Caco-2 (cell line): ENCODE measurements around the gene ZNF165. TPM values are rescaled to one million over a fixed set of nuclear protein-coding genes. Genes with fewer than 3 reads are reported as not detected.
"Not testable (repeated sequence)": the region's sequence is repeated elsewhere in the genome, so short reads cannot be mapped to it uniquely, and the experiment has no call there.

Source experiments
- BruUV-seq: library from RNA; stranded (reverse); fragments of 400-500 nt; replicated peaks from 2 replicates; lab custom pipeline; 2021; lab: Mats Ljungman, UMichigan
- CTCF ChIA-PET: fragments of 300-600 bp; sonication (Branson Sonifier 250); formaldehyde crosslinking; loops from one replicate; lab custom pipeline; 2022; ENCODE audit warnings: antibody characterized with exemption; lab: Charles Lee
- POLR2A ChIA-PET: fragments of 300-600 bp; sonication (Branson Sonifier 250); formaldehyde crosslinking; loops from one replicate; lab custom pipeline; 2022; ENCODE audit warnings: antibody characterized with exemption; lab: Charles Lee
- DNase-seq, 2 experiments: peaks; one replicate each; pipeline versions ENCODE4 v3.0.0 to v3.0.0-alpha.2; 2020 to 2022
- H3K27me3 ChIP-seq: replicated peaks from 2 replicates; pipeline ENCODE4 v1.6.0; 2011; ENCODE audit warnings: low read length; ENCODE audit not compliant: control insufficient read depth, insufficient read depth
- H3K36me3 ChIP-seq: 2 replicates; pipeline ENCODE4 v1.5.1; 2011; ENCODE audit warnings: low read length; ENCODE audit not compliant: control insufficient read depth, insufficient read depth
- H3K4me1 ChIP-seq: fragments of 250-450 bp; sonication (Bioruptor Pico); 2 replicates; pipeline ENCODE4 v1.5.1; 2020; ENCODE audit warnings: mild to moderate bottlenecking
- H3K4me3 ChIP-seq: 2 replicates; pipeline ENCODE4 v1.5.1; 2011; ENCODE audit warnings: low read depth, mild to moderate bottlenecking, control low read depth, low read length
- H3K9me3 ChIP-seq: fragments of 250-450 bp; sonication (Bioruptor Pico); 2 replicates; pipeline ENCODE4 v1.5.1; 2020; ENCODE audit warnings: mild to moderate bottlenecking, moderate library complexity
- H3K27ac Mint-ChIP-seq: one replicate; pipeline ENCODE4 v1.8.0; 2022; ENCODE audit warnings: mixed read lengths; ENCODE audit not compliant: unreplicated experiment
- H3K27me3 Mint-ChIP-seq: one replicate; pipeline ENCODE4 v1.8.0; 2022; ENCODE audit warnings: mixed read lengths; ENCODE audit not compliant: insufficient read depth, unreplicated experiment
- H3K36me3 Mint-ChIP-seq: one replicate; pipeline ENCODE4 v1.8.0; 2022; ENCODE audit warnings: mild to moderate bottlenecking, mixed read lengths; ENCODE audit not compliant: insufficient read depth, unreplicated experiment
- H3K4me1 Mint-ChIP-seq: one replicate; pipeline ENCODE4 v1.8.0; 2022; ENCODE audit warnings: low read depth, mixed read lengths; ENCODE audit not compliant: unreplicated experiment
- H3K4me3 Mint-ChIP-seq: one replicate; pipeline ENCODE4 v1.8.0; 2022; ENCODE audit warnings: mild to moderate bottlenecking, moderate library complexity, mixed read lengths; ENCODE audit not compliant: unreplicated experiment
- H3K9me3 Mint-ChIP-seq: one replicate; pipeline ENCODE4 v1.8.0; 2022; ENCODE audit warnings: mixed read lengths; ENCODE audit not compliant: unreplicated experiment
- CTCF ChIP-seq, 2 experiments: fragments of 200-600 bp in 1 of 2; IDR thresholded peaks; 1 replicate in 1 of 2; 2 replicates in 1 of 2; pipeline versions ENCODE4 v1.5.1 to v1.8.0; 2011 to 2022; ENCODE audit warnings: antibody characterized with exemption in 1 of 2, control low read depth in 1 of 2, inconsistent platforms in 1 of 2, low read depth in 1 of 2, low read length in 1 of 2, mild to moderate bottlenecking in 1 of 2, moderate library complexity in 1 of 2; ENCODE audit not compliant: insufficient read depth in 1 of 2, severe bottlenecking in 1 of 2, unreplicated experiment in 1 of 2
- intact Hi-C: fragments of 100-400 bp; cut with micrococcal nuclease; formaldehyde crosslinking; loops from one replicate; pipeline ENCODE4 v1.10.0; 2022; ENCODE audit not compliant: unreplicated experiment
- total RNA-seq: library from RNA; stranded (reverse); gene quantifications from 2 replicates; pipeline ENCODE4 v1.2.3, GENCODE V29; 2022

Gene ZNF165
- total RNA-seq, 1 experiment from 2014 or later, result 9.2 TPM

DNA sequence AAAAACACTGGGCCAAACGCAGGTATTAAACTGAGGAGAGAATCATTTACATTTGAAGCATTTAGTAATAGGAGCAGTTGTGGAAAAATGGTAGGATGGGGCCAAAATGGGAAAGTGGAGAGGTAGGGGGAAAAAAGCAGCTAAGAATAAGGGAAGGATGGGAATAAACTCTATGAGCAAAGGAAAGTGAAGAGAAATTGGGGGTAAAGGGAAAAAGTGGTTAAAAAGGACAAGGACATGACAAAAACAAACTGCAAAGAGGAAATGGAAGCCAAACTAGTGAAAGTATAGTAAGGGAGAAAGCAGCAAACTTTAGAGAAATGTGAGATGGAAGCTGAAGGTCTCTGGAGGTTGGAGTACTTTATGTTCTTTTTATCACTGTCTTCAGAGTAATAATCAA is 37.8 kb downstream of the ZNF165 start:
- Mint-ChIP-seq H3K9me3 (no peaks in the 10 kb centered on the region), H3K27me3 (no peaks in the 10 kb centered on the region), H3K27ac (no peak overlapping the region), H3K36me3 (no peaks in the 10 kb centered on the region), H3K4me1 (peaks cover 2% of the 10 kb centered on the region), H3K4me3 (no peak overlapping the region)
- no peak for DNase-seq
- POLR2A ChIA-PET, result no interaction called here
- CTCF ChIA-PET, result no interaction called here
- no peaks in the 10 kb centered on the region for H3K36me3 ChIP-seq
- H3K4me1 ChIP-seq, result no peaks in the 10 kb centered on the region
- no peak for TF ChIP-seq CTCF (IDR thresholded peaks at IDR 0.05; ENCODE audit: insufficient read depth in 1 of 2, low read depth in 1 of 2, low read length in 1 of 2, severe bottlenecking in 1 of 2, unreplicated experiment in 1 of 2)
- no peaks in the 10 kb centered on the region for H3K9me3 ChIP-seq
- no peaks in the 10 kb centered on the region for H3K27me3 ChIP-seq
- BruUV-seq, result no TSS peak
- no peak overlapping the region for H3K4me3 ChIP-seq
- intact Hi-C loops, result no loop called here

- intact Hi-C loops, result no loop called here
- H3K36me3 ChIP-seq, result no peaks in the 10 kb centered on the region
- no peak overlapping the region for H3K4me3 Mint-ChIP-seq
- H3K9me3 Mint-ChIP-seq, result no peaks in the 10 kb centered on the region
- H3K4me1 ChIP-seq, result no peaks in the 10 kb centered on the region
- H3K4me1 Mint-ChIP-seq, result peaks cover 16% of the 10 kb centered on the region
- no peaks in the 10 kb centered on the region for H3K9me3 ChIP-seq
- no peak overlapping the region for H3K27ac Mint-ChIP-seq
- no peak overlapping the region for H3K4me3 ChIP-seq
- ChIA-PET CTCF (no interaction called here), POLR2A (no interaction called here)
- no TSS peak for BruUV-seq
- no peak for TF ChIP-seq CTCF (IDR thresholded peaks at IDR 0.05; ENCODE audit: insufficient read depth in 1 of 2, low read depth in 1 of 2, low read length in 1 of 2, severe bottlenecking in 1 of 2, unreplicated experiment in 1 of 2)
- no peaks in the 10 kb centered on the region for H3K27me3 Mint-ChIP-seq
- no peaks in the 10 kb centered on the region for H3K36me3 Mint-ChIP-seq
- DNase-seq, result no peak
- H3K27me3 ChIP-seq, result no peaks in the 10 kb centered on the region
Observed at GRCh38 chr6:28121876-28122275, 41.5 kb downstream of the ZNF165 start.

DNA sequence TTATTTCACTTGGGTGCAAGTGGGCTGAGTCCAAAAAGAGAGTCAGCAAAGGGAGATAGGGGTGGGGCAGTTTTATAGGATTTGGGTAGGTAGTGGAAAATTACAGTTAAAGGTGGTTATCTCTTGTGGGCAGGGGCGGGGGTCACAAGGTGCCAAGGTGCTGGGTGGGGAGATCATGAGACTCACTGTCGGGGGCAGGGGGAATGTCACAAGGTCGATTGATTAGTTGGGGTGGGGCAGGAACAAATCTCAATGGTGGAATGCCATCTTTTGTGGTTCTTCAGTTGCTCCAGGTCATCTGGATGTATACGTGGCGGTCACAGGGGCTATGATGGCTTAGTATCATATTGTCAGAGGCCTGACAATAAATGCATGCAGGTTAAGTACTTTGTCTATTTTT is 41.9 kb downstream of the ZNF165 start:
- H3K27me3 ChIP-seq, H3K27ac Mint-ChIP-seq, H3K4me3 Mint-ChIP-seq, H3K36me3 Mint-ChIP-seq, intact Hi-C loops, H3K4me3 ChIP-seq, DNase-seq, H3K4me1 ChIP-seq, H3K9me3 ChIP-seq, H3K27me3 Mint-ChIP-seq, BruUV-seq, H3K9me3 Mint-ChIP-seq, POLR2A ChIA-PET, H3K36me3 ChIP-seq: not testable (repeated sequence)
- peaks cover 16% of the 10 kb centered on the region for H3K4me1 Mint-ChIP-seq
- CTCF ChIA-PET, result interaction anchor here (0.9 kb wide), 1 partner anchor 261 kb away, joined by 3 read pairs; no protein-coding TSS in a partner anchor
